GM12878 (cell line): Measurements from ENCODE around the gene BSND. TPM values are rescaled to one million over a fixed set of nuclear protein-coding genes. Genes with fewer than 3 reads are reported as not detected.

Source experiments
- ATAC-seq: fragments of 200-7000 bp; cut with Tn5 transposase; 3 replicates; pipeline ENCODE4 v1.9.1; 2020; ENCODE audit warnings: mild to moderate bottlenecking, moderate library complexity
- BruUV-seq: library from RNA; stranded (reverse); fragments of 400-500 nt; replicated peaks from 2 replicates; lab custom pipeline; 2021; lab: Mats Ljungman, UMichigan
- CTCF ChIA-PET: fragments of 300-600 bp; sonication (Branson Sonifier 250); formaldehyde crosslinking; extraction: SDS; loops from one replicate; lab custom pipeline; 2021; ENCODE audit warnings: inconsistent platforms; lab: Yijun Ruan, JAX
- POLR2A ChIA-PET: fragments of 350-600 bp; formaldehyde crosslinking; extraction: SDS; loops from one replicate; lab custom pipeline; 2021; ENCODE audit warnings: inconsistent platforms; lab: Charles Lee
- RAD21 ChIA-PET: fragments of 300-600 bp; sonication (Branson Sonifier 250); formaldehyde crosslinking; loops from one replicate; lab custom pipeline; 2023; ENCODE audit warnings: antibody characterized with exemption; ENCODE audit not compliant: unreplicated experiment; lab: Charles Lee
- SMC1A ChIA-PET: fragments of 300-600 bp; sonication (Branson Sonifier 250); formaldehyde crosslinking; loops from one replicate; lab custom pipeline; 2023; ENCODE audit not compliant: unreplicated experiment, uncharacterized antibody; lab: Charles Lee
- DNase-seq: peaks from one replicate; pipeline ENCODE4 v3.0.0-alpha.2; 2011; ENCODE audit warnings: low read depth, low spot score
- FAIRE-seq: peaks from 3 replicates; lab custom pipeline; 2011; peaks lifted over from hg19 to GRCh38; lab: Jason Lieb, UNC
- H2AFZ ChIP-seq: 2 replicates; pipeline ENCODE4 v1.6.0; 2011; ENCODE audit warnings: low read depth, low read length, control low read depth; ENCODE audit not compliant: control insufficient read depth
- H3K27ac ChIP-seq: 2 replicates; pipeline ENCODE4 v1.5.1; 2011; ENCODE audit warnings: control low read depth; ENCODE audit not compliant: control insufficient read depth, insufficient read depth
- H3K27me3 ChIP-seq, 2 experiments: replicated peaks in 1 of 2; 2 replicates each; pipeline versions ENCODE4 v1.6.0 to v1.6.1; 2011; ENCODE audit warnings: low read length in 1 of 2; ENCODE audit not compliant: control insufficient read depth in 2 of 2, insufficient read depth in 2 of 2
- H3K36me3 ChIP-seq, 2 experiments: 2 replicates each; pipeline ENCODE4 v1.5.1; 2011; ENCODE audit warnings: low read length in 1 of 2; ENCODE audit not compliant: control insufficient read depth in 2 of 2, insufficient read depth in 2 of 2
- H3K4me1 ChIP-seq: 2 replicates; pipeline ENCODE4 v1.6.1; 2011; ENCODE audit warnings: mild to moderate bottlenecking, low read length, moderate library complexity, mixed read lengths; ENCODE audit not compliant: control insufficient read depth, insufficient read depth
- H3K4me2 ChIP-seq: 2 replicates; pipeline ENCODE4 v1.6.0; 2011; ENCODE audit warnings: control low read depth; ENCODE audit not compliant: control insufficient read depth, insufficient read depth
- H3K4me3 ChIP-seq: fragments of 200-600 bp; sonication (generic); 2 replicates; pipeline ENCODE4 v1.5.1; 2016
- H3K79me2 ChIP-seq: 2 replicates; pipeline ENCODE4 v1.6.0; 2011; ENCODE audit warnings: low read length; ENCODE audit not compliant: control insufficient read depth, insufficient read depth
- H3K9ac ChIP-seq: 2 replicates; pipeline ENCODE4 v1.8.0; 2011; ENCODE audit warnings: low read length, control low read depth, mixed read lengths; ENCODE audit not compliant: control insufficient read depth, insufficient read depth
- H3K9me3 ChIP-seq: replicated peaks from 3 replicates; pipeline ENCODE4 v1.5.1; 2011; ENCODE audit warnings: mild to moderate bottlenecking, low read length; ENCODE audit not compliant: control insufficient read depth, insufficient read depth
- H4K20me1 ChIP-seq: 2 replicates; pipeline ENCODE4 v1.6.0; 2011; ENCODE audit not compliant: control insufficient read depth, insufficient read depth
- CHD2 ChIP-seq: IDR thresholded peaks from 2 replicates; pipeline ENCODE4 v1.6.1; 2011; ENCODE audit warnings: low read depth, low read length, improper control_type of control experiment, borderline replicate concordance
- CREM ChIP-seq: IDR thresholded peaks from 2 replicates; pipeline ENCODE4 v1.6.1; 2014; ENCODE audit warnings: antibody characterized with exemption, low read depth
- DPF2 ChIP-seq: fragments of 450-650 bp; IDR thresholded peaks from 2 replicates; pipeline ENCODE4 v1.6.1; 2017; ENCODE audit warnings: mild to moderate bottlenecking
- HDAC6 ChIP-seq: fragments of 200-600 bp; sonication (generic); IDR thresholded peaks from one replicate; pipeline ENCODE4 v1.8.0; 2017; ENCODE audit warnings: antibody characterized with exemption; ENCODE audit not compliant: unreplicated experiment
- HDGF ChIP-seq: fragments of 450-650 bp; IDR thresholded peaks from 2 replicates; pipeline ENCODE4 v1.6.1; 2016; ENCODE audit warnings: antibody characterized with exemption
- MTA2 ChIP-seq: fragments of 450-650 bp; IDR thresholded peaks from 2 replicates; pipeline ENCODE4 v1.6.1; 2016; ENCODE audit warnings: low read depth, mild to moderate bottlenecking, moderate library complexity
- NFYA ChIP-seq: IDR thresholded peaks from 2 replicates; pipeline ENCODE4 v1.6.1; 2011; ENCODE audit warnings: low read depth, mild to moderate bottlenecking, low read length, improper control_type of control experiment, borderline replicate concordance
- PML ChIP-seq: IDR thresholded peaks from 2 replicates; pipeline ENCODE4 v1.6.1; 2012; ENCODE audit warnings: low read length, inconsistent platforms
- RAD51 ChIP-seq: fragments of 450-650 bp; IDR thresholded peaks from 2 replicates; pipeline ENCODE4 v1.6.1; 2016; ENCODE audit warnings: moderate library complexity, mild to moderate bottlenecking, inconsistent platforms
- RB1 ChIP-seq: fragments of 450-650 bp; formaldehyde crosslinking; IDR thresholded peaks from 2 replicates; pipeline ENCODE4 v1.6.1; 2017; ENCODE audit warnings: mild to moderate bottlenecking, borderline replicate concordance
- RUNX3 ChIP-seq: IDR thresholded peaks from 2 replicates; pipeline ENCODE4 v1.6.1; 2012; ENCODE audit warnings: low read length, inconsistent platforms
- SMAD5 ChIP-seq: IDR thresholded peaks from 2 replicates; pipeline ENCODE4 v1.6.1; 2016; ENCODE audit warnings: antibody characterized with exemption, low read depth
- WGBS: methylation state at CpG from one replicate; pipeline ENCODE4 v1.1.6; 2016; ENCODE audit warnings: low lambda C conversion rate; ENCODE audit not compliant: insufficient replicate concordance, insufficient coverage; ENCODE audit errors: missing lambda C conversion rate; 5-methylcytosine and 5-hydroxymethylcytosine counted together
- in situ Hi-C: fragments of 300-500 bp; cut with MboI; formaldehyde crosslinking; loops from 9 replicates; pipeline ENCODE4 v1.14.3; 2018; ENCODE audit warnings: mixed read lengths
- intact Hi-C: fragments of 100-400 bp; cut with micrococcal nuclease; formaldehyde crosslinking; loops from one replicate; pipeline ENCODE4 v1.14.2; 2022; ENCODE audit not compliant: unreplicated experiment
- polyA plus RNA-seq, 11 experiments: library from polyadenylated mRNA; depleted of rRNA in 4 of 11; unstranded in 6 of 11; stranded (reverse) in 5 of 11; fragments of >200 nt; fragmentation: Nextera tagmentation in 4 of 11; fragmentation: Illumina TruSeq in 1 of 11; extraction: Ambion mirVana in 4 of 11; extraction: Trizol in 1 of 11; gene quantifications; 1 replicate in 1 of 11; 2 replicates in 10 of 11; pipeline versions ENCODE4 v1.2.1 to v1.2.3, GENCODE V29; 2011 to 2016; ENCODE audit warnings: inconsistent platforms in 2 of 11, missing spikeins in 2 of 11, low read depth in 1 of 11
- total RNA-seq, 4 experiments: library from RNA; depleted of rRNA in 3 of 4; stranded (reverse); fragments of >200 nt in 3 of 4; fragmentation: Illumina TruSeq in 1 of 4; extraction: Trizol in 1 of 4; gene quantifications; 2 replicates each; pipeline versions ENCODE4 v1.2.1 to v1.2.3, GENCODE V29; 2013 to 2021
- TF ChIP-seq, protein P1 (sequence below): fragments of 450-650 bp; IDR thresholded peaks from 2 replicates; pipeline ENCODE4 v1.6.1; 2016; ENCODE audit warnings: mild to moderate bottlenecking, moderate library complexity, borderline replicate concordance
- TF ChIP-seq, protein P2 (sequence below): fragments of 450-650 bp; IDR thresholded peaks from 2 replicates; pipeline ENCODE4 v1.6.1; 2018; ENCODE audit warnings: mild to moderate bottlenecking, low read depth, moderate library complexity; ENCODE audit not compliant: partially characterized antibody
- TF ChIP-seq, protein P3 (sequence below): IDR thresholded peaks from 2 replicates; pipeline ENCODE4 v1.6.1; 2012; ENCODE audit warnings: mild to moderate bottlenecking, low read depth, low read length

BSND gene
- total and polyA plus RNA-seq, 10 of the 15 experiments (the other 5 are each of a cell fraction or from before 2014, with no cell fraction given), result not detected

DNA sequence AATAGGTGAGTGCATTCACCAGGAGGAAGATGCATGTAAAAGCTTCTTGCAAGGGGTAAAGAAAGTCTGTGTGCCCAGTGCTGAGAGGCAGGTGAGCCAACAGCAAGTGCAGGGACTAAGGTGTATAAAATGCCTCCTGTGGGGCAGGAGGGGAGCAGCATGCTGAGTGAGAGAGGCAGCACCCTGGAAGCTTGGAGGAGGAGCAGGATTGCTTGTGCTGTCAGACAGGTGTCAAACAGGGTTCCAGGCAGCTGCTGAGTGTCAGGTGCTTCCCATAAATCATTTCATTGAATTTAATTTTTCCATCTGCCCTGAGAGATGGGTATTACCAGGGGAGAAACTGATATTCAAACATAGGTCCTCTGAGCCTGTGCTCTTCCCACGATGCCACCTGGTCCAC is 13.9 kb downstream of the BSND start (continued):
- TF ChIP-seq PML, result no peak
- TF ChIP-seq CREM, result no peak
- no peak for TF ChIP-seq MTA2

DNA sequence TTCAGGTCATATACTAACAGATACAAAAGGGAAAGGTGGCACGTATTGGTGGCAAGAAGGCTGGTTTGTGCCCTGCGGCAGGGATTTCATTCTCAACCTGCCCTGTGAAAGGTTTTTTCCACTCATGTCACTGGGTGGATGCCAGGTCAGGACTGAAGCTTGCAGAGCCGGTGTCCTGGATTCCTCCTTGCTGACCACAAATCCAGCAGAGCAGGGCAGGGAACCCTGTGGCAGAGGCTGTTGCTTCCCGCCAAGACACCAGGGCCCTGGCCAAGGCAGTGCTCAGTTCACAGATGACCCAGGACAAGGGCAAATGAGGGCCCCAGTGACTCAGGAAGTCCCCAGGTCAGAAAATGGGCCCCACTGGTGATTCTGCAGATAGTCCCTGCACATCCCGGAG is 16.4 kb downstream of the BSND start:
- SMC1A ChIA-PET, result no interaction called here
- H3K4me1 ChIP-seq, result no peaks in the 10 kb centered on the region
- H3K9ac ChIP-seq, result no peak overlapping the region
- RAD21 ChIA-PET, result interaction anchor here (2.4 kb wide), 1 partner anchor 70 kb away, joined by 10 read pairs; no protein-coding TSS in a partner anchor
- H3K27me3 ChIP-seq, result peaks cover 0 to 4% of the 10 kb centered on the region in 2 experiments; a peak in 2 of 4 replicates
- no peak overlapping the region for H3K4me2 ChIP-seq
- FAIRE-seq (no peak), ATAC-seq (no peak), DNase-seq (no peak)
- H3K9me3 ChIP-seq, result no peaks in the 10 kb centered on the region
- no peak overlapping the region for H2AFZ ChIP-seq
- H4K20me1 ChIP-seq, result no peaks in the 10 kb centered on the region
- no TSS peak for BruUV-seq
- in situ Hi-C loops (no loop called here), intact Hi-C loops (no loop called here)
- CTCF ChIA-PET, result interaction anchor here (14.2 kb wide), 1 partner anchor 68 kb away, joined by 218 read pairs; no protein-coding TSS in a partner anchor
- POLR2A ChIA-PET, result no interaction called here
- WGBS, result 51% methylated on average over 5 of the region's 5 CpGs
- H3K79me2 ChIP-seq, result no peaks in the 10 kb centered on the region
- no peak overlapping the region for H3K27ac ChIP-seq
- H3K36me3 ChIP-seq, result no peaks in the 10 kb centered on the region
- no peak overlapping the region for H3K4me3 ChIP-seq
- TF ChIP-seq RUNX3, result no peak
- no peak for TF ChIP-seq SMAD5
- TF ChIP-seq DPF2, result no peak
- TF ChIP-seq, protein P1, sequence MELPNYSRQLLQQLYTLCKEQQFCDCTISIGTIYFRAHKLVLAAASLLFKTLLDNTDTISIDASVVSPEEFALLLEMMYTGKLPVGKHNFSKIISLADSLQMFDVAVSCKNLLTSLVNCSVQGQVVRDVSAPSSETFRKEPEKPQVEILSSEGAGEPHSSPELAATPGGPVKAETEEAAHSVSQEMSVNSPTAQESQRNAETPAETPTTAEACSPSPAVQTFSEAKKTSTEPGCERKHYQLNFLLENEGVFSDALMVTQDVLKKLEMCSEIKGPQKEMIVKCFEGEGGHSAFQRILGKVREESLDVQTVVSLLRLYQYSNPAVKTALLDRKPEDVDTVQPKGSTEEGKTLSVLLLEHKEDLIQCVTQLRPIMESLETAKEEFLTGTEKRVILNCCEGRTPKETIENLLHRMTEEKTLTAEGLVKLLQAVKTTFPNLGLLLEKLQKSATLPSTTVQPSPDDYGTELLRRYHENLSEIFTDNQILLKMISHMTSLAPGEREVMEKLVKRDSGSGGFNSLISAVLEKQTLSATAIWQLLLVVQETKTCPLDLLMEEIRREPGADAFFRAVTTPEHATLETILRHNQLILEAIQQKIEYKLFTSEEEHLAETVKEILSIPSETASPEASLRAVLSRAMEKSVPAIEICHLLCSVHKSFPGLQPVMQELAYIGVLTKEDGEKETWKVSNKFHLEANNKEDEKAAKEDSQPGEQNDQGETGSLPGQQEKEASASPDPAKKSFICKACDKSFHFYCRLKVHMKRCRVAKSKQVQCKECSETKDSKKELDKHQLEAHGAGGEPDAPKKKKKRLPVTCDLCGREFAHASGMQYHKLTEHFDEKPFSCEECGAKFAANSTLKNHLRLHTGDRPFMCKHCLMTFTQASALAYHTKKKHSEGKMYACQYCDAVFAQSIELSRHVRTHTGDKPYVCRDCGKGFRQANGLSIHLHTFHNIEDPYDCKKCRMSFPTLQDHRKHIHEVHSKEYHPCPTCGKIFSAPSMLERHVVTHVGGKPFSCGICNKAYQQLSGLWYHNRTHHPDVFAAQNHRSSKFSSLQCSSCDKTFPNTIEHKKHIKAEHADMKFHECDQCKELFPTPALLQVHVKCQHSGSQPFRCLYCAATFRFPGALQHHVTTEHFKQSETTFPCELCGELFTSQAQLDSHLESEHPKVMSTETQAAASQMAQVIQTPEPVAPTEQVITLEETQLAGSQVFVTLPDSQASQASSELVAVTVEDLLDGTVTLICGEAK, result no peak
- TF ChIP-seq, protein P2, sequence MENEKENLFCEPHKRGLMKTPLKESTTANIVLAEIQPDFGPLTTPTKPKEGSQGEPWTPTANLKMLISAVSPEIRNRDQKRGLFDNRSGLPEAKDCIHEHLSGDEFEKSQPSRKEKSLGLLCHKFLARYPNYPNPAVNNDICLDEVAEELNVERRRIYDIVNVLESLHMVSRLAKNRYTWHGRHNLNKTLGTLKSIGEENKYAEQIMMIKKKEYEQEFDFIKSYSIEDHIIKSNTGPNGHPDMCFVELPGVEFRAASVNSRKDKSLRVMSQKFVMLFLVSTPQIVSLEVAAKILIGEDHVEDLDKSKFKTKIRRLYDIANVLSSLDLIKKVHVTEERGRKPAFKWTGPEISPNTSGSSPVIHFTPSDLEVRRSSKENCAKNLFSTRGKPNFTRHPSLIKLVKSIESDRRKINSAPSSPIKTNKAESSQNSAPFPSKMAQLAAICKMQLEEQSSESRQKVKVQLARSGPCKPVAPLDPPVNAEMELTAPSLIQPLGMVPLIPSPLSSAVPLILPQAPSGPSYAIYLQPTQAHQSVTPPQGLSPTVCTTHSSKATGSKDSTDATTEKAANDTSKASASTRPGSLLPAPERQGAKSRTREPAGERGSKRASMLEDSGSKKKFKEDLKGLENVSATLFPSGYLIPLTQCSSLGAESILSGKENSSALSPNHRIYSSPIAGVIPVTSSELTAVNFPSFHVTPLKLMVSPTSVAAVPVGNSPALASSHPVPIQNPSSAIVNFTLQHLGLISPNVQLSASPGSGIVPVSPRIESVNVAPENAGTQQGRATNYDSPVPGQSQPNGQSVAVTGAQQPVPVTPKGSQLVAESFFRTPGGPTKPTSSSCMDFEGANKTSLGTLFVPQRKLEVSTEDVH, result no peak
- TF ChIP-seq, protein P3, sequence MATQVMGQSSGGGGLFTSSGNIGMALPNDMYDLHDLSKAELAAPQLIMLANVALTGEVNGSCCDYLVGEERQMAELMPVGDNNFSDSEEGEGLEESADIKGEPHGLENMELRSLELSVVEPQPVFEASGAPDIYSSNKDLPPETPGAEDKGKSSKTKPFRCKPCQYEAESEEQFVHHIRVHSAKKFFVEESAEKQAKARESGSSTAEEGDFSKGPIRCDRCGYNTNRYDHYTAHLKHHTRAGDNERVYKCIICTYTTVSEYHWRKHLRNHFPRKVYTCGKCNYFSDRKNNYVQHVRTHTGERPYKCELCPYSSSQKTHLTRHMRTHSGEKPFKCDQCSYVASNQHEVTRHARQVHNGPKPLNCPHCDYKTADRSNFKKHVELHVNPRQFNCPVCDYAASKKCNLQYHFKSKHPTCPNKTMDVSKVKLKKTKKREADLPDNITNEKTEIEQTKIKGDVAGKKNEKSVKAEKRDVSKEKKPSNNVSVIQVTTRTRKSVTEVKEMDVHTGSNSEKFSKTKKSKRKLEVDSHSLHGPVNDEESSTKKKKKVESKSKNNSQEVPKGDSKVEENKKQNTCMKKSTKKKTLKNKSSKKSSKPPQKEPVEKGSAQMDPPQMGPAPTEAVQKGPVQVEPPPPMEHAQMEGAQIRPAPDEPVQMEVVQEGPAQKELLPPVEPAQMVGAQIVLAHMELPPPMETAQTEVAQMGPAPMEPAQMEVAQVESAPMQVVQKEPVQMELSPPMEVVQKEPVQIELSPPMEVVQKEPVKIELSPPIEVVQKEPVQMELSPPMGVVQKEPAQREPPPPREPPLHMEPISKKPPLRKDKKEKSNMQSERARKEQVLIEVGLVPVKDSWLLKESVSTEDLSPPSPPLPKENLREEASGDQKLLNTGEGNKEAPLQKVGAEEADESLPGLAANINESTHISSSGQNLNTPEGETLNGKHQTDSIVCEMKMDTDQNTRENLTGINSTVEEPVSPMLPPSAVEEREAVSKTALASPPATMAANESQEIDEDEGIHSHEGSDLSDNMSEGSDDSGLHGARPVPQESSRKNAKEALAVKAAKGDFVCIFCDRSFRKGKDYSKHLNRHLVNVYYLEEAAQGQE, result no peak
- TF ChIP-seq HDAC6, result no peak
- TF ChIP-seq RAD51, result no peak
- no peak for TF ChIP-seq CHD2
- no peak for TF ChIP-seq HDGF
- no peak for TF ChIP-seq NFYA
- no peak for TF ChIP-seq RB1
